Measurements from ENCODE around the gene IVNS1ABP. TPM values are rescaled to one million over a fixed set of nuclear protein-coding genes. Genes with fewer than 3 reads are reported as not detected.

The IVNS1ABP gene
- total and polyA plus RNA-seq, 4 donors: 14.2 to 83.4 (median 34.0) TPM

DNA sequence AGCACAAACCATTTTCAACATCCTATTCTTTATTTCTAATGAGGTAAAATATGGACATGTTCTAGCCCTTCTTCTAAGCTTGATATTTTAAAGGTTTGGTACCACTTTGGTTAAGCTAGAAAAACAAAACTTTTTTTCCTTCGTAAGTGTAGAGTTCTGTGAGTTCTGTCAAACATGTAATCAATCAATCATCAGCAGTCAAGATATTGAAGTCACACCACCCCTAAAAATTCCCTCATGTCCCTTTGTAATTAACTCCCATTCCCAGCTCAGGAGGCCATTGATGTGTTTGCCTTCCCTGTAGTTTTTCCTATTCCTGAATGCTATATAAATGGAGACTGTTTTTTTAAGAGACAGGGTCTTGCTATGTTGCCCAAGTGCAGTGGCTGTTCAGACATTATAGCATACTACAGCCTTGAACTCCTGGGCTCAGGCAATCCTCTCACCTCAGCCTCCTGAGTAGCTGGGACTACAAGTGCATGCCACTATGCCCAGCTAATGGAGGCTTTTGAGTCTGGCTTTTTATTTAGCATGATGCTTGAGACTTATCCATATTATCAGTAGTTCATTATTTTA lies 23.0 kb downstream of the IVNS1ABP start:
- peaks cover 2 to 38% (median 32%) of the 10 kb centered on the region in 4 donors for H3K36me3 ChIP-seq (ENCODE audit: control insufficient read depth in 4 of 4, insufficient read depth in 3 of 4, low read depth in 1 of 4, low read length in 3 of 4)
- no peak overlapping the region for H3K27ac ChIP-seq (ENCODE audit: low read depth in 1 of 2, low read length in 2 of 2)
- H3K9ac ChIP-seq (ENCODE audit: low read depth in 1 of 2, low read length in 2 of 2): no peak overlapping the region
- H3K9me3 ChIP-seq (ENCODE audit: control insufficient read depth in 4 of 4, low read length in 3 of 4): no peaks in the 10 kb centered on the region
- no peaks in the 10 kb centered on the region for H3K27me3 ChIP-seq (ENCODE audit: control insufficient read depth in 4 of 4, insufficient read depth in 4 of 4, low read length in 3 of 4)
- no peak for DNase-seq (ENCODE audit: low spot score)
- no peak for TF ChIP-seq SP1 (IDR thresholded peaks at IDR 0.05)
- TF ChIP-seq HNF4G (IDR thresholded peaks at IDR 0.05): no peak
- TF ChIP-seq GABPA (IDR thresholded peaks at IDR 0.05 in 1 of 2, conservative IDR thresholded peaks at IDR 0.05 in 1 of 2): no peak
- TF ChIP-seq, protein P1, sequence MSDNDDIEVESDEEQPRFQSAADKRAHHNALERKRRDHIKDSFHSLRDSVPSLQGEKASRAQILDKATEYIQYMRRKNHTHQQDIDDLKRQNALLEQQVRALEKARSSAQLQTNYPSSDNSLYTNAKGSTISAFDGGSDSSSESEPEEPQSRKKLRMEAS (IDR thresholded peaks at IDR 0.05): no peak
- TF ChIP-seq FOXA1 (IDR thresholded peaks at IDR 0.05): no peak
- TF ChIP-seq, protein P2, sequence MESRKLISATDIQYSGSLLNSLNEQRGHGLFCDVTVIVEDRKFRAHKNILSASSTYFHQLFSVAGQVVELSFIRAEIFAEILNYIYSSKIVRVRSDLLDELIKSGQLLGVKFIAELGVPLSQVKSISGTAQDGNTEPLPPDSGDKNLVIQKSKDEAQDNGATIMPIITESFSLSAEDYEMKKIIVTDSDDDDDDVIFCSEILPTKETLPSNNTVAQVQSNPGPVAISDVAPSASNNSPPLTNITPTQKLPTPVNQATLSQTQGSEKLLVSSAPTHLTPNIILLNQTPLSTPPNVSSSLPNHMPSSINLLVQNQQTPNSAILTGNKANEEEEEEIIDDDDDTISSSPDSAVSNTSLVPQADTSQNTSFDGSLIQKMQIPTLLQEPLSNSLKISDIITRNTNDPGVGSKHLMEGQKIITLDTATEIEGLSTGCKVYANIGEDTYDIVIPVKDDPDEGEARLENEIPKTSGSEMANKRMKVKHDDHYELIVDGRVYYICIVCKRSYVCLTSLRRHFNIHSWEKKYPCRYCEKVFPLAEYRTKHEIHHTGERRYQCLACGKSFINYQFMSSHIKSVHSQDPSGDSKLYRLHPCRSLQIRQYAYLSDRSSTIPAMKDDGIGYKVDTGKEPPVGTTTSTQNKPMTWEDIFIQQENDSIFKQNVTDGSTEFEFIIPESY (IDR thresholded peaks at IDR 0.05): no peak
- no peak for TF ChIP-seq FOXA2 (IDR thresholded peaks at IDR 0.05)
- no peak for TF ChIP-seq JUND (IDR thresholded peaks at IDR 0.05)
- no peak for TF ChIP-seq TAF1 (conservative IDR thresholded peaks at IDR 0.05)
- no peak for TF ChIP-seq YY1 (IDR thresholded peaks at IDR 0.05)
- TF ChIP-seq, protein P3, sequence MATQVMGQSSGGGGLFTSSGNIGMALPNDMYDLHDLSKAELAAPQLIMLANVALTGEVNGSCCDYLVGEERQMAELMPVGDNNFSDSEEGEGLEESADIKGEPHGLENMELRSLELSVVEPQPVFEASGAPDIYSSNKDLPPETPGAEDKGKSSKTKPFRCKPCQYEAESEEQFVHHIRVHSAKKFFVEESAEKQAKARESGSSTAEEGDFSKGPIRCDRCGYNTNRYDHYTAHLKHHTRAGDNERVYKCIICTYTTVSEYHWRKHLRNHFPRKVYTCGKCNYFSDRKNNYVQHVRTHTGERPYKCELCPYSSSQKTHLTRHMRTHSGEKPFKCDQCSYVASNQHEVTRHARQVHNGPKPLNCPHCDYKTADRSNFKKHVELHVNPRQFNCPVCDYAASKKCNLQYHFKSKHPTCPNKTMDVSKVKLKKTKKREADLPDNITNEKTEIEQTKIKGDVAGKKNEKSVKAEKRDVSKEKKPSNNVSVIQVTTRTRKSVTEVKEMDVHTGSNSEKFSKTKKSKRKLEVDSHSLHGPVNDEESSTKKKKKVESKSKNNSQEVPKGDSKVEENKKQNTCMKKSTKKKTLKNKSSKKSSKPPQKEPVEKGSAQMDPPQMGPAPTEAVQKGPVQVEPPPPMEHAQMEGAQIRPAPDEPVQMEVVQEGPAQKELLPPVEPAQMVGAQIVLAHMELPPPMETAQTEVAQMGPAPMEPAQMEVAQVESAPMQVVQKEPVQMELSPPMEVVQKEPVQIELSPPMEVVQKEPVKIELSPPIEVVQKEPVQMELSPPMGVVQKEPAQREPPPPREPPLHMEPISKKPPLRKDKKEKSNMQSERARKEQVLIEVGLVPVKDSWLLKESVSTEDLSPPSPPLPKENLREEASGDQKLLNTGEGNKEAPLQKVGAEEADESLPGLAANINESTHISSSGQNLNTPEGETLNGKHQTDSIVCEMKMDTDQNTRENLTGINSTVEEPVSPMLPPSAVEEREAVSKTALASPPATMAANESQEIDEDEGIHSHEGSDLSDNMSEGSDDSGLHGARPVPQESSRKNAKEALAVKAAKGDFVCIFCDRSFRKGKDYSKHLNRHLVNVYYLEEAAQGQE (IDR thresholded peaks at IDR 0.05): no peak
- TF ChIP-seq HNF4A (conservative IDR thresholded peaks at IDR 0.05): no peak
- TF ChIP-seq, protein P4, sequence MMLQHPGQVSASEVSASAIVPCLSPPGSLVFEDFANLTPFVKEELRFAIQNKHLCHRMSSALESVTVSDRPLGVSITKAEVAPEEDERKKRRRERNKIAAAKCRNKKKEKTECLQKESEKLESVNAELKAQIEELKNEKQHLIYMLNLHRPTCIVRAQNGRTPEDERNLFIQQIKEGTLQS (IDR thresholded peaks at IDR 0.05): no peak
- TF ChIP-seq, protein P5, sequence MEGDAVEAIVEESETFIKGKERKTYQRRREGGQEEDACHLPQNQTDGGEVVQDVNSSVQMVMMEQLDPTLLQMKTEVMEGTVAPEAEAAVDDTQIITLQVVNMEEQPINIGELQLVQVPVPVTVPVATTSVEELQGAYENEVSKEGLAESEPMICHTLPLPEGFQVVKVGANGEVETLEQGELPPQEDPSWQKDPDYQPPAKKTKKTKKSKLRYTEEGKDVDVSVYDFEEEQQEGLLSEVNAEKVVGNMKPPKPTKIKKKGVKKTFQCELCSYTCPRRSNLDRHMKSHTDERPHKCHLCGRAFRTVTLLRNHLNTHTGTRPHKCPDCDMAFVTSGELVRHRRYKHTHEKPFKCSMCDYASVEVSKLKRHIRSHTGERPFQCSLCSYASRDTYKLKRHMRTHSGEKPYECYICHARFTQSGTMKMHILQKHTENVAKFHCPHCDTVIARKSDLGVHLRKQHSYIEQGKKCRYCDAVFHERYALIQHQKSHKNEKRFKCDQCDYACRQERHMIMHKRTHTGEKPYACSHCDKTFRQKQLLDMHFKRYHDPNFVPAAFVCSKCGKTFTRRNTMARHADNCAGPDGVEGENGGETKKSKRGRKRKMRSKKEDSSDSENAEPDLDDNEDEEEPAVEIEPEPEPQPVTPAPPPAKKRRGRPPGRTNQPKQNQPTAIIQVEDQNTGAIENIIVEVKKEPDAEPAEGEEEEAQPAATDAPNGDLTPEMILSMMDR (IDR thresholded peaks at IDR 0.05; ENCODE audit: low read depth, low read length, missing input control): no peak
- H3K4me1 ChIP-seq (ENCODE audit: control insufficient read depth in 4 of 4, insufficient read depth in 4 of 4, low read length in 3 of 4): no peaks in the 10 kb centered on the region
- no peak overlapping the region for H3K4me3 ChIP-seq (ENCODE audit: low read depth in 1 of 3, low read length in 3 of 3)
- WGBS: 95% methylated on average over 1 of the region's 1 CpG

DNA sequence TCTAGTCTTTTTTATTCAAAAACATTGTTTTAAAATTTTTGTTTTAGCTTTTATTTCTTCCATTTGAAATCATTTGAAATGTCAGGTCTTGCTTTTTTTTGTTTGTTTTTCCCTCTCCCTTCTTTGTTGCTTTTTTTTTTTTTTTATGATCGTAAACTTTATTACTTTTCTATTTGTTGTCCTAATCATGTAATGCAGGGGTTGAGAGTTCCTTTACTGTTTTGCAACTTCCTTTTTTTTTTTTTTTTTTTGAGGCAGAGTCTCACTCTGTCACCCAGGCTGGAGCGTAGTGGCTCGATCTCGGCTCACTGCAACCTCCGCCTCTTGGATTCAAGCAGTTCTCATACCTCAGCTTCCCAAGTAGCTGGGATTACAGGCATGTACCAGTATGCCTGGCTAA lies 24.8 kb downstream of the IVNS1ABP start:
- Histone ChIP-seq H3K36me3 (ENCODE audit: control insufficient read depth in 4 of 4, insufficient read depth in 3 of 4, low read depth in 1 of 4, low read length in 3 of 4) (peaks cover 0 to 23% (median 16%) of the 10 kb centered on the region in 4 donors), H3K27me3 (ENCODE audit: control insufficient read depth in 4 of 4, insufficient read depth in 4 of 4, low read length in 3 of 4) (no peaks in the 10 kb centered on the region), H3K9ac (ENCODE audit: low read depth in 1 of 2, low read length in 2 of 2) (no peak overlapping the region), H3K4me3 (ENCODE audit: low read depth in 1 of 3, low read length in 3 of 3) (no peak overlapping the region), H3K27ac (ENCODE audit: low read depth in 1 of 2, low read length in 2 of 2) (no peak overlapping the region), H3K9me3 (ENCODE audit: control insufficient read depth in 4 of 4, low read length in 3 of 4) (no peaks in the 10 kb centered on the region), H3K4me1 (ENCODE audit: control insufficient read depth in 4 of 4, insufficient read depth in 4 of 4, low read length in 3 of 4) (no peaks in the 10 kb centered on the region)
- TF ChIP-seq, protein P3 (IDR thresholded peaks at IDR 0.05): no peak
- TF ChIP-seq, protein P5 (IDR thresholded peaks at IDR 0.05; ENCODE audit: low read depth, low read length, missing input control): no peak
- TF ChIP-seq NR2F2 (IDR thresholded peaks at IDR 0.05) (no peak), SP1 (IDR thresholded peaks at IDR 0.05) (no peak), RAD21 (IDR thresholded peaks at IDR 0.05) (no peak), YY1 (IDR thresholded peaks at IDR 0.05) (no peak), HNF4G (IDR thresholded peaks at IDR 0.05) (no peak), GABPA (IDR thresholded peaks at IDR 0.05 in 1 of 2, conservative IDR thresholded peaks at IDR 0.05 in 1 of 2) (no peak)
- WGBS: 75% methylated on average over 5 of the region's 5 CpGs
- no peak for DNase-seq (ENCODE audit: low spot score)
